Gastrocnemius medialis (tissue), 4 donors: ENCODE data around the gene CXXC5. TPM values are rescaled to one million over a fixed set of nuclear protein-coding genes. Genes with fewer than 3 reads are reported as not detected.

Experiments used
- ATAC-seq, 2 donors: fragments of 150-250 bp; one replicate each; pipeline ENCODE4 v1.9.1; 2016
- DNase-seq, 2 donors: peaks; one replicate each; pipeline ENCODE4 v3.0.0-alpha.2; 2019
- H3K27ac ChIP-seq, 4 donors: fragments of 200-600 bp; sonication (generic); 1 replicate in 1 of 4; 2 replicates in 3 of 4; pipeline ENCODE4 v1.5.1; 2016 to 2018; ENCODE audit warnings: mild to moderate bottlenecking in 2 of 4, moderate library complexity in 1 of 4
- H3K27me3 ChIP-seq, 3 donors: fragments of 200-600 bp; sonication (generic) in 2 of 3; 1 replicate in 1 of 3; 2 replicates in 2 of 3; pipeline versions ENCODE4 v1.5.1 to v1.6.0; 2016 to 2019; ENCODE audit warnings: mild to moderate bottlenecking in 1 of 3, moderate library complexity in 1 of 3
- H3K36me3 ChIP-seq, 2 donors: fragments of 200-600 bp; sonication (generic) in 1 of 2; one replicate each; pipeline ENCODE4 v1.5.1; 2017 to 2018
- H3K4me1 ChIP-seq, 2 donors: fragments of 200-600 bp; sonication (generic) in 1 of 2; one replicate each; pipeline ENCODE4 v1.5.1; 2016 to 2017; ENCODE audit warnings: mild to moderate bottlenecking in 2 of 2
- H3K4me3 ChIP-seq, 4 donors: fragments of 200-600 bp; sonication (generic) in 3 of 4; 1 replicate in 1 of 4; 2 replicates in 3 of 4; pipeline ENCODE4 v1.5.1; 2016 to 2019; ENCODE audit warnings: mild to moderate bottlenecking in 2 of 4
- H3K9me3 ChIP-seq, 3 donors: fragments of 200-600 bp; sonication (generic) in 2 of 3; 1 replicate in 1 of 3; 2 replicates in 2 of 3; pipeline ENCODE4 v1.5.1; 2016 to 2019
- POLR2A ChIP-seq, 2 donors: fragments of 450-650 bp; IDR thresholded peaks; one replicate each; pipeline ENCODE4 v1.6.1; 2017; ENCODE audit warnings: antibody characterized with exemption in 2 of 2, mild to moderate bottlenecking in 2 of 2, moderate library complexity in 2 of 2
- in situ Hi-C, 4 donors: fragments of 200-750 bp; cut with MboI; loops; one replicate each; pipeline versions ENCODE4 v1.15.0 to v1.8.0; 2017; ENCODE audit warnings: low sequenced_read_pairs in 4 of 4
- intact Hi-C: fragments of 100-400 bp; cut with DNase I; formaldehyde crosslinking; loops from one replicate; pipeline ENCODE4 v1.15.1; 2023; ENCODE audit warnings: low total_unique reads
- total RNA-seq, 4 donors: library from RNA; depleted of rRNA; stranded (reverse); fragments of >200 nt; gene quantifications; one replicate each; pipeline versions ENCODE4 v1.1.0 to v1.2.3, GENCODE V29; 2016
- TF ChIP-seq, protein P1 (sequence below), 5 experiments: fragments of 450-650 bp in 3 of 5; fragments of 200-600 bp in 2 of 5; sonication (generic) in 2 of 5; IDR thresholded peaks in 4 of 5; conservative IDR thresholded peaks in 1 of 5; 1 replicate in 4 of 5; 2 replicates in 1 of 5; pipeline ENCODE4 v1.5.1; 2016 to 2019; ENCODE audit warnings: antibody characterized with exemption in 5 of 5, mild to moderate bottlenecking in 3 of 5, moderate library complexity in 3 of 5

The CXXC5 gene
- total RNA-seq, 4 donors from 2014 or later = 38.5 to 83.8 (median 60.9) TPM

DNA sequence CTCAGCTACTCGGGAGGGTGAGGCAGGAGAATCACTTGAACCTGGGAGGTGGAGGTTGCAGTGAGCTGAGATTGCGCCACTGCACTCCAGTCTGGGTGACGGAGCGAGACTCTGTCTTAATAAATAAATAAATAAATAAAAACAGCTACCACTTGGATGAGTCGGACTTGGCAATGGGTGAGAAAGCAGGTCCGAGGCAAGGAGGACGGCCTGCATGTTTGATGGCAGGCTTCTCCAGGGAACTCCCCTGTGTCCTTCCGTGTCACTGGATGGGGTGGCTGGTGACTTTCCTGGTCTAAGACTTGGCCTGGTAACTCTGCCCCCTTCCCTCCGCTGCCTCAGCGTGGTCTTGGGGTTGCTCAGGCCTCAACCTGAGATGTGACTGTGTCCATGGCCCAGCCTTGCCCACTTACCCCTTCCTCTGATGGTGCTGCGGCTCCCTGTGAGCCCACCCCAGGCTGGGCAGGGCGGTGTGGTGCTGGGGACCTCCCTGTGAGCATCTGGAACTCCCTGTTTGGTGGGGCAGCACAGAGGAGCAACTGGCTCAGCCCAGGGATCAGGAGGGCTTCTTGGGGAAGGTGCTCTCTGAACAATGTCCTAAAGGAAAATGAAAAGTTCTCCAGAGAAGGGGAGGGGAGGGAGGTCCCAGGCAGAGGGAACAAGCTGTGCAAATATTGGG, 85.0 kb downstream of the CXXC5 start:
- H3K27ac ChIP-seq = no peak overlapping the region
- no peaks in the 10 kb centered on the region for H3K9me3 ChIP-seq
- TF ChIP-seq POLR2A (IDR thresholded peaks at IDR 0.05) = no peak
- TF ChIP-seq, protein P1, sequence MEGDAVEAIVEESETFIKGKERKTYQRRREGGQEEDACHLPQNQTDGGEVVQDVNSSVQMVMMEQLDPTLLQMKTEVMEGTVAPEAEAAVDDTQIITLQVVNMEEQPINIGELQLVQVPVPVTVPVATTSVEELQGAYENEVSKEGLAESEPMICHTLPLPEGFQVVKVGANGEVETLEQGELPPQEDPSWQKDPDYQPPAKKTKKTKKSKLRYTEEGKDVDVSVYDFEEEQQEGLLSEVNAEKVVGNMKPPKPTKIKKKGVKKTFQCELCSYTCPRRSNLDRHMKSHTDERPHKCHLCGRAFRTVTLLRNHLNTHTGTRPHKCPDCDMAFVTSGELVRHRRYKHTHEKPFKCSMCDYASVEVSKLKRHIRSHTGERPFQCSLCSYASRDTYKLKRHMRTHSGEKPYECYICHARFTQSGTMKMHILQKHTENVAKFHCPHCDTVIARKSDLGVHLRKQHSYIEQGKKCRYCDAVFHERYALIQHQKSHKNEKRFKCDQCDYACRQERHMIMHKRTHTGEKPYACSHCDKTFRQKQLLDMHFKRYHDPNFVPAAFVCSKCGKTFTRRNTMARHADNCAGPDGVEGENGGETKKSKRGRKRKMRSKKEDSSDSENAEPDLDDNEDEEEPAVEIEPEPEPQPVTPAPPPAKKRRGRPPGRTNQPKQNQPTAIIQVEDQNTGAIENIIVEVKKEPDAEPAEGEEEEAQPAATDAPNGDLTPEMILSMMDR (IDR thresholded peaks at IDR 0.05 in 4 of 5, conservative IDR thresholded peaks at IDR 0.05 in 1 of 5) = no peak
- in situ Hi-C loops = no loop called here
- no peaks in the 10 kb centered on the region for H3K36me3 ChIP-seq
- H3K27me3 ChIP-seq = no peaks in the 10 kb centered on the region
- H3K4me1 ChIP-seq = no peaks in the 10 kb centered on the region
- ATAC-seq (no peak), DNase-seq (no peak)
- no peak overlapping the region for H3K4me3 ChIP-seq
- intact Hi-C loops = no loop called here

Other genes starting within 250 kb of the CXXC5 start
- 10 to 100 TPM in 3 of 4 donors, 1 to 10 TPM in 1; 6.8 to 24.1 (median 12.5) TPM for gene SPATA24, start 244.3 kb upstream of the CXXC5 start, total RNA-seq
- gene DNAJC18, start 208.8 kb upstream of the CXXC5 start, total RNA-seq = 10 to 100 TPM in 3 of 4 donors, 1 to 10 TPM in 1; 5.1 to 21.7 (median 13.3) TPM
- 1 to 10 TPM; 5.4 to 8.9 (median 6.9) TPM for gene ECSCR, start 185.6 kb upstream of the CXXC5 start, total RNA-seq
- gene SMIM33, start 177.3 kb upstream of the CXXC5 start, total RNA-seq = not detected
- gene STING1, start 165.6 kb upstream of the CXXC5 start, total RNA-seq = 10 to 100 TPM; 10.1 to 12.5 (median 10.9) TPM
- gene UBE2D2, start 87.0 kb upstream of the CXXC5 start, total RNA-seq = 100 to 1,000 TPM in 3 of 4 donors, 10 to 100 TPM in 1; 98.5 to 199 (median 131) TPM
- gene PSD2, start 147.5 kb downstream of the CXXC5 start, total RNA-seq = under 1 TPM in 1 of 4 donors, not detected in 3; 0.10 TPM